GM23338 (cell line): ENCODE results near the gene SIRT6.

Source experiments
- EZH2 ChIP-seq: fragments of 200-600 bp; sonication (generic); IDR thresholded peaks from one replicate; pipeline ENCODE4 v1.8.0; 2017; ENCODE audit warnings: antibody characterized with exemption, mild to moderate bottlenecking, low read depth; ENCODE audit not compliant: unreplicated experiment
- EZH2phosphoT487 ChIP-seq: fragments of 200-600 bp; sonication (generic); IDR thresholded peaks from one replicate; pipeline ENCODE4 v1.8.1; 2018; ENCODE audit warnings: antibody characterized with exemption; ENCODE audit not compliant: unreplicated experiment
- JUNB ChIP-seq: IDR thresholded peaks from one replicate; pipeline ENCODE4 v1.6.1; 2016; ENCODE audit warnings: antibody characterized with exemption; ENCODE audit not compliant: unreplicated experiment
- POLR2AphosphoS5 ChIP-seq: IDR thresholded peaks from 2 replicates; pipeline ENCODE4 v1.6.1; 2016; ENCODE audit warnings: antibody characterized with exemption, low read depth
- TF ChIP-seq, protein P1 (sequence below), 2 experiments: fragments of 200-600 bp in 1 of 2; sonication (generic) in 1 of 2; conservative IDR thresholded peaks; 2 replicates each; pipeline versions ENCODE4 v1.5.1 to v1.6.1; 2016 to 2017; ENCODE audit warnings: antibody characterized with exemption in 2 of 2, low read depth in 2 of 2, mild to moderate bottlenecking in 2 of 2, moderate library complexity in 1 of 2
- TF ChIP-seq, protein P2 (sequence below): IDR thresholded peaks from one replicate; pipeline ENCODE4 v1.6.1; 2018; ENCODE audit warnings: antibody characterized with exemption; ENCODE audit not compliant: unreplicated experiment

DNA sequence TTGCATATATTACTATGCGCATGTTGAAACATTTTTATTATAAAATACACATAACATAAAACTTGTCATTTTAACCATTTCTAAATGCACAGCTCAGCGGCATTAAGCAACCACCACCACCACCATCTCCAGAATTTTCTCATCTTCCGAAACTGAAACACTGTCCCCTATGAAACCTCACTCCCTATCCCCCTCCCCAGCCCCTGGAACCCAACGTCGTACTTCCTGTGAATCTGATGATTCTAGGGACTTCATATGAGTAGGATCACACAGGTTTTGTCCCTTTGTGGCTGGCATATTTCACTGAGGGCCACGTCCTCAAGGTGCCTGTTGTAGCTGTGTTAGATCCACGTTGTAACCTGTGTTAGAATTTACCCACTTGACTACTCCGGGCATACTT lies 57.7 kb downstream of the SIRT6 start:
- TF ChIP-seq, protein P1, sequence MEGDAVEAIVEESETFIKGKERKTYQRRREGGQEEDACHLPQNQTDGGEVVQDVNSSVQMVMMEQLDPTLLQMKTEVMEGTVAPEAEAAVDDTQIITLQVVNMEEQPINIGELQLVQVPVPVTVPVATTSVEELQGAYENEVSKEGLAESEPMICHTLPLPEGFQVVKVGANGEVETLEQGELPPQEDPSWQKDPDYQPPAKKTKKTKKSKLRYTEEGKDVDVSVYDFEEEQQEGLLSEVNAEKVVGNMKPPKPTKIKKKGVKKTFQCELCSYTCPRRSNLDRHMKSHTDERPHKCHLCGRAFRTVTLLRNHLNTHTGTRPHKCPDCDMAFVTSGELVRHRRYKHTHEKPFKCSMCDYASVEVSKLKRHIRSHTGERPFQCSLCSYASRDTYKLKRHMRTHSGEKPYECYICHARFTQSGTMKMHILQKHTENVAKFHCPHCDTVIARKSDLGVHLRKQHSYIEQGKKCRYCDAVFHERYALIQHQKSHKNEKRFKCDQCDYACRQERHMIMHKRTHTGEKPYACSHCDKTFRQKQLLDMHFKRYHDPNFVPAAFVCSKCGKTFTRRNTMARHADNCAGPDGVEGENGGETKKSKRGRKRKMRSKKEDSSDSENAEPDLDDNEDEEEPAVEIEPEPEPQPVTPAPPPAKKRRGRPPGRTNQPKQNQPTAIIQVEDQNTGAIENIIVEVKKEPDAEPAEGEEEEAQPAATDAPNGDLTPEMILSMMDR (conservative IDR thresholded peaks at IDR 0.05; ENCODE audit: low read depth in 2 of 2) = no peak
- no peak for TF ChIP-seq EZH2
- no peak for TF ChIP-seq POLR2AphosphoS5
- TF ChIP-seq, protein P2, sequence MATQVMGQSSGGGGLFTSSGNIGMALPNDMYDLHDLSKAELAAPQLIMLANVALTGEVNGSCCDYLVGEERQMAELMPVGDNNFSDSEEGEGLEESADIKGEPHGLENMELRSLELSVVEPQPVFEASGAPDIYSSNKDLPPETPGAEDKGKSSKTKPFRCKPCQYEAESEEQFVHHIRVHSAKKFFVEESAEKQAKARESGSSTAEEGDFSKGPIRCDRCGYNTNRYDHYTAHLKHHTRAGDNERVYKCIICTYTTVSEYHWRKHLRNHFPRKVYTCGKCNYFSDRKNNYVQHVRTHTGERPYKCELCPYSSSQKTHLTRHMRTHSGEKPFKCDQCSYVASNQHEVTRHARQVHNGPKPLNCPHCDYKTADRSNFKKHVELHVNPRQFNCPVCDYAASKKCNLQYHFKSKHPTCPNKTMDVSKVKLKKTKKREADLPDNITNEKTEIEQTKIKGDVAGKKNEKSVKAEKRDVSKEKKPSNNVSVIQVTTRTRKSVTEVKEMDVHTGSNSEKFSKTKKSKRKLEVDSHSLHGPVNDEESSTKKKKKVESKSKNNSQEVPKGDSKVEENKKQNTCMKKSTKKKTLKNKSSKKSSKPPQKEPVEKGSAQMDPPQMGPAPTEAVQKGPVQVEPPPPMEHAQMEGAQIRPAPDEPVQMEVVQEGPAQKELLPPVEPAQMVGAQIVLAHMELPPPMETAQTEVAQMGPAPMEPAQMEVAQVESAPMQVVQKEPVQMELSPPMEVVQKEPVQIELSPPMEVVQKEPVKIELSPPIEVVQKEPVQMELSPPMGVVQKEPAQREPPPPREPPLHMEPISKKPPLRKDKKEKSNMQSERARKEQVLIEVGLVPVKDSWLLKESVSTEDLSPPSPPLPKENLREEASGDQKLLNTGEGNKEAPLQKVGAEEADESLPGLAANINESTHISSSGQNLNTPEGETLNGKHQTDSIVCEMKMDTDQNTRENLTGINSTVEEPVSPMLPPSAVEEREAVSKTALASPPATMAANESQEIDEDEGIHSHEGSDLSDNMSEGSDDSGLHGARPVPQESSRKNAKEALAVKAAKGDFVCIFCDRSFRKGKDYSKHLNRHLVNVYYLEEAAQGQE = no peak
- TF ChIP-seq EZH2phosphoT487 = no peak
- no peak for TF ChIP-seq JUNB
